ENCODE measurements around the gene AUTS2.
A peak's percentile ranks its signal among the peaks of the same experiment; 100 is the strongest.

Gene AUTS2

DNA sequence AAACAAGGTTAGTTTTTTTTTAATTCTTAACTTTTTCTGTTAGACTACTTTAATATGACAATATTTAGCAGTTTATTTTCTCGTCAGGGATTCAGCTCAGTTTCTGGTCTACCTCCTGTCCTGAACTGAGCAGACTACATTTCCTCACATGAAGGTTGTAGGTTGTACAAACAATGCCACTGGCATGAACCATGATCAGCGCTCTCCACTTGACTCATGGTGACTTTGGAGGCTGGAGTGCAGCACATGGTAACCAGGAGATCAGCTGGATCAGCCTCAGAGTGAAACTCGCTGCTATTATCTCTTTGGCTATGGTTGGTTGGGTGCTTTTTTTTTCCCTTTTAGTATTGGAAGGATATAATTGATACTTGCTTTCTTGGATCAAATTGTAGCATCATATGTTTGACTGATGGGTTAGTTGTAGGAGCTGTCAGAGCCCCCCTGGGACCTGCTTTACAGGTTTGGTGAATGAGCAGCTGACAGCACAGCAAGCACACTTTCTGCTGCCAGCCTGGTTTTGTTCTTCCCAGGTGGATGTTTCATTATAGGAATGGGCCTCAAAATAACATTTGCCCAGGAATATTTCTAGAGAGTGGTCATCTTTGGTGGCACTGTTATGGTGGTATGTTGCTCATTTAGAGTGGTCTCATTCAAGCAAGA lies 556.4 kb downstream of the AUTS2 start:
- FAIRE-seq: no peak
- no peak for DNase-seq (ENCODE audit: low spot score)

DNA sequence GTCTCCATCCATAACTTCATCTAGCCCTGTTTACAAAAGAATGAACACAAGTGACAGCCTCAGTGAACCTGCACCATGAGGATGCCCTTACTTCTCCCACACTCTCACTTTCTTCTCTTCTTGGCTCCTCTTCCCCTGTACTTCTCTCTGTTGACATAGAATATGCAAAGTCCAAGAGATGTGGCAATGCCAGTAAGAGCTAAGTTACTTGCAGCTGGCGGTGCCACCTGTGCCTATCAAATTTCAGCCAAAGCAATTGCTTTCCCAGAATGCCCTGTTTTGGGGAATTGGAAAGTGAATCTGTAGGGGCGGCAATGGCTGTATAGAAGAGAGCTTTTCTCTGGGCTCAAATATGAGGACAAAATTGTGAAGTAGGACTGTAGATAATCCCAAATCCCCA lies 557.8 kb downstream of the AUTS2 start:
- no peak for DNase-seq (ENCODE audit: low spot score)
- no peak for FAIRE-seq

DNA sequence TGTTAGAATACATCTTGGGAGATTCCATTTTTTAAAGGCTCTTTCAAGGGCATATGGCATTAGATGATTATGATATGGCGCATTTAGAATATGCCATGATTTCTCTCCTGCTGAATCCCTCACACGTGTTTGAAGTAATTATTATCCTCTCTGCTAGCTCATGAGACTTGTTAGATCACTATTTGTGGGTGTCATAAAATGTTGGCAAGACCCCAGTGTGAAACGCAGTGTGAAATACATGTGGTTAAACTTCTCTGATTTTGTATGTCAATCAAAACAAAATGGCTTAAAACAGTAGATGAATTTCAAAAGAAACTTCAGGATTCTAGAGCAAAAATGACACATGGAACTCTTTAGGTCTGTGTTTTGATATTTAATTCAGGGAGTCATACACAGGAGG lies 560.8 kb downstream of the AUTS2 start:
- FAIRE-seq (no peak), DNase-seq (ENCODE audit: low spot score) (no peak)

DNA sequence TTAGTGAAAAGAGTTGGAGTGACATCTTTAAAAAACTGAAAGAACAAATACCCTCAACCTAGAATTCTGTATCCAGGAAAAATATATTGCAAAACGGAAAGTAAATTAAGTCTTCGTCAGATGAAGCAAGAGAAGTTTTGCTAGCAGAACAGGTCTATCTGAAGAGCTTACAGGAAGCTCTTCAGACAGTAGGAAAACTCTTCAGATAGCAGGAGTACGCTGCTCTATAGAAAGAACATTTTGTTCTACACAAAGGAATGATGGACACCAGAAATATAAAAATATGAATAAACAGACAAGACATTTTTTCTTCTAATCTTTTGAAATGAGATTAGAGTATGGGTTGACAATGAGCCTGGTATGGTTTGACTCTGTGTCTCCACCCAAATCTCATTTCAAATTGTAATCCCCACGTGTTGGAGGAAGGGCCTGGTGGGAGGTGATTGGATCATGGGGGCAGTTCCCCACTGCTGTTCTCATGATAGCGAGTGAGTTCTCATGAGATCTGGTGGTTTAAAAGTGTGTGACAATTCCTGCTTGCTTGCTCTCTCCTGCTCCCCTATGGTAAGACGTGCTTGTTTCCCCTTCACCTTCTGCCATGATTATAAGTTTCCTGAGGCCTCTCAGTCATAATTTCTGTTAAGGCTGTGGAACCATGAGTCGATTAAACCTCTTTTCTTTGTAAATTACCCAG lies 567.3 kb downstream of the AUTS2 start:
- no peak for FAIRE-seq
- DNase-seq (ENCODE audit: low spot score): no peak

DNA sequence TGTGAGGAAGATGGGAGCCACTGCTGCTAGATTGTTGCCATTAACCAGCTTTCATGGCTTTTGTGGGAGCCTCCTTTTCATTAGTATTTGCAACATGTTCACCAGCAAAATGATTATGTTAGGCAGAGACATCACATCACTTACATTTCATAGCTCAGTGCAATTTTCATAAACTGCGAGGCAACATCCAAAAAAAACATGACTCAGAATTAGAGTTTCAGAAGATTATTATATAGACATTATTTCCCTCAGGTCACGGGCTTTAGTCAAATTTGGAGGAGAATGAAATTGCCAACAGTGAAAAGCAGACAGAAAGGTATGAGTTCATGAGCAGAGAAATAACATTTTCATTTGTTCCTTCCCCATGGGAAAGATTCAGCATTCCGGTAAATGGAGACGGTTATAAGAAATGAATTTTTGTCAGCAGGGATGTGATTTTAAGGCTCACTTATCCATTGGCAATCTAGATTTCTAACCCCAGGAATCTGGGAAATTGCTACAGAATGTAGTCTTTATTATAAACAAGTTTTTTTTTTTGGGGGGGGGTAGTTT lies 573.2 kb downstream of the AUTS2 start:
- DNase-seq (ENCODE audit: low spot score) (no peak), FAIRE-seq (no peak)

DNA sequence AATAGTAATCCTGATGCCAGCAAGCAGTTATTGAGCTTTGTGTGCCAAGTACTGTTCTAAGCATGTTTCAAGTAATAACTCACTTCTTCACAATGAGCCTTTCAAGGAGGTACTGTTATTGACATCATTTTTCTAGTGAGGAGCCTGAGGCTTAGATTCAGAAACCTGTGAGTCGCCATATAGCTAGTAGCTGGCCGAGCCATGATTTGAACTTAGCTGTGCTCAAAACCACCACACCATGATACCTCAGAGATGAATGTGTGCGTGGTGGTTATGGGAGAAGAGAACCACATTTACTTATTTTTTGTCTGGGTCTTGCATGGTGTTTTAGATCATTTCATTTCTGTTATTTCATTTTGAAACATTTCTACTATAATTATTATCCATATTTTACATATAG lies 578.9 kb downstream of the AUTS2 start:
- FAIRE-seq (no peak), DNase-seq (ENCODE audit: low spot score) (peak; percentile 10)

DNA sequence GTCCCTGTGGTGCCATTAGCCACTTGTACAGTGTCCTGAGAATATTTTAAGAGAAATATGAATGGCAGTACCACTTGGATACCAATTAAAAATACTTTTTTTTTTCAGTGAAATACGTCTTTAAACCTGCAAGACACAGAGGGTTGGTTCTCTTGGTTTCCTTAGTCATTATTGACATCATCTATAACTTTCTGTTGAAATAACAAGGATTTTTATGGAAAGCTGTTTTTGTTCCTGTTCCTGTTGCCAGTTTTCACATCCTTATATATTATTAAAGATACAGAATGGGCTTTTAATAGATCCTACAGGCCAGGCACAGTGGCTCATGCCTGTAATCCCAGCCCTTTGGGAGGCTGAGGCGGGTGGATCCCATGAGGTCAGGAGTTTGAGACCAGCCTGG lies 579.9 kb downstream of the AUTS2 start:
- DNase-seq (ENCODE audit: low spot score) (no peak), FAIRE-seq (no peak)

DNA sequence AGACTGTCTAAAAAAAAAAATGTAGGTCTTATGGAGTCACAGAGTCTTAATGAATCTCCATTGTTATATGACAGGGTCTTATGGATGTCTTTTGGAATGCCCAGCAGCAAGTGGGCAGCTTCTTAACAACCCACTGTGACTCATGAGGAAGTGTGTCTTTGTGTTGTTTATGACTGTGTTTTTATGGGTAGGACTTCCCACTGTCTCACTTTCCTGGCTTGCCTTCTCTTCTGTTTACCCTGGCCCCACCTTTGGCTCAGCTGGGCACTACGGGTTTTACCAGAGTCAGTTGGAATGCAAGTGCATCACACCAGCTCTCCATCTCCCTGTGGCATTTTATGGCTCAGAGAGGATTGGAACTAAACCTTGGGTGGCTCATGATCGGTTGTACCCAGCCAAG lies 580.5 kb downstream of the AUTS2 start:
- no peak for FAIRE-seq

DNA sequence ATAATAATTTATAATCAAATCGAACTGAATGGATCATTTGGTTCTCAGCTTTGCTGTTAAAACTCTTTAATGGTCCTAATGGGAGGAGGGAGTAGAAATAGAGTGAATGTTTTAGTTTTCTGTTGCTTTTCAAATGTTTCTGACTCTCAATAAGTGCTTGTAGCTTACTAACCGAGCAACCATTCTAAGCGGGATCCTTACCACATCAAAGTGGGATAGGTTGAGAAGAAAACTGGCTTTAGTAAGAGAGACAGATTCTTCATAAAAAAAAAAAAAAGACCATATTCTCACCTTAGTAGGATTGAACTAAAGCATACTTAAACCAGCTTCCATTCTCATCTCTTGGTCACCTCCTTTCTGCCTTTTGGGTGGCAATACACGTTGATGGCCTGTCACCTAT lies 584.2 kb downstream of the AUTS2 start:
- no peak for FAIRE-seq
- DNase-seq (ENCODE audit: low spot score): no peak

More for the DNA sequence above, 580.5 kb downstream of the AUTS2 start:
- peak; percentile 69 for DNase-seq (ENCODE audit: low spot score)

DNA sequence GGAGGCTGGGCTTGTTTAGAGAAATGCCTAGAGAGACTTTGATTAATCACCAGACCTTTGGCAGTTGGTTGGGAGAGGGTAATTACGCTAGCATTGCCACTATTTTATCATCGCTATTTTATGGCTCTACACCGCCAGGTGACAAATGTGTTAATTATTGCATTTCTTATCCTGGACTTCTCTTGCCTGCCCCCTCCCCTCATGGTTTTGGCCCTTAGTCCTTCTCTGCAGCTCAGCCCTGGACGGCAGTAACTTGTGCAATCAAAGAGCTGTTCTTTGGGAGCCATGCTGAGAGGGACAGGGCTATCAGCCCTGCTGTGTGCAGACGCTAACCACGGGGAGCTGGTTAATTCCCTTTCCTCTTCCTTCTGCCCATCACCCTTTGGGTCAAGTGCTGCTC lies 585.0 kb downstream of the AUTS2 start:
- FAIRE-seq: no peak
- no peak for DNase-seq (ENCODE audit: low spot score)

DNA sequence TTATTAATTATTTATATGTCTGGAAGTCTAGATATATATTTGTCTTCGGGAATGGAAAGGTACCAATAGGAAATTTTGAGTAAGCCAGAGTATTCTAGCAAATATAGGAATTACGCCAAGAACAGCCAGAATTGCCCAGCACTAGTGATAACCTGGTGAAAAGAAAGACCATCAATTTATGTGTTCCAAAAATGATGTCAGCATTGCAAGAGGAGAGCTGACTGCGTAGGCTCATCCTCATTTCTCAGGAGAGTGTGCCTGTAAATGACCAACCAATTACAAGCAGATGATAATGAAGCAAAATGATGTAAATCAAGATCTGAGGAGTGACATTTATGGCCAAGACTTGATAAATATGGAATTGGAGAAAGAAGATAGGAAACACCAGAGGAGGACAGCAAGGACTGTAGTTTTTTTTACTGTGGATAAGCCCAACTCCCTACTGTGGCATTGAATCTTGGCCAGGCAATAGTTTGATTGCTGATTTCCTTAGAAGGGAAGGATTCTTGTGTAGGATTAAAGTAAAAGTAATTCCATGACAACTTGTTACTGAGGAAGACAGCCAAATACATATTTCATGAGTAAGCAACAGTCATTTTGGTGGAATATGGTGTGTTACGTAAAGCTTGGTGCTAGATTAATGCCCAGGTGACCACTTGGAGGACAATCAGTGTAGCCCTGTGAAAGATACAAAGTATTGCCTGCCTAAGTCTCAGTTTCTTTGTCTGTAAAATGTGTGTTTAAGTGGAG lies 590.8 kb downstream of the AUTS2 start:
- FAIRE-seq: no peak

DNA sequence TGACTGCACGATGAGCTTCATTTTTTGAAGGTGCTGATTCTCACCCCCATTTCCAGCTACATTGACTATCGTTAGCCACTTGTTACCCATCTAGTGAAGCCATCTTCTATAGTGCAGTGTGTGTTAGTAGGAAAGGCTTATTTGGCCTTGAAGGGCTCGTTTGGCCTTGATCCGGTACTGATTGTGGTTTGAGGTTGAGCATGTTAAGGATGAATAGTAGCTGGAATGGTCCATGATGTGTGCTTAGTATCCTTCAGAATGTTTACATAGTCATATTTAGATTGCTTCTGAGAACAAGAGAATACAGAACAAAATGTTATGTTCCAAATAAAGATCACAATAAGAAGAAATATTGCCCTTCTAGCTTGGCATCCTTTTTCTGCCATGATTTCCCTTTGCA lies 591.5 kb downstream of the AUTS2 start:
- DNase-seq (ENCODE audit: low spot score): no peak
- no peak for FAIRE-seq

More for the DNA sequence above, 590.8 kb downstream of the AUTS2 start:
- no peak for DNase-seq (ENCODE audit: low spot score)

DNA sequence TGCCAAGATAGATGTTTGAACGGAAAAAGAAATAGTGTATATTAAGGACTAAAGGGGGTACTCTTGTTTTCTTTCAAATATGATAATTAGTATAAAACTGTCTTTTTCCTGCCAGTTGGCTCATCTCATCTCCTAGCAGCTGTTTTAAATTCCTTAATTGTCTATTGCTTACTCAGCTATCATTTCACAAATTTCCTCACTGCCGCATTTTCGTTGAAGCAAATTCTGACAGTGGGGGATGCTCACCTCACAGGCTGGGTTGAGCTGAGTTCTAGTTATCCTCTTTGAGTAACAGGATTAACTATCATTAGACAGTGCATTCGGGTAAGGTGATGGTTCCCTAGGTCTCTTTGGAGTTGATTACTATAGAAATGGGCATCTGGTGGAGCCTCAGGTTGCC lies 592.0 kb downstream of the AUTS2 start:
- DNase-seq (ENCODE audit: low spot score) (no peak), FAIRE-seq (no peak)

DNA sequence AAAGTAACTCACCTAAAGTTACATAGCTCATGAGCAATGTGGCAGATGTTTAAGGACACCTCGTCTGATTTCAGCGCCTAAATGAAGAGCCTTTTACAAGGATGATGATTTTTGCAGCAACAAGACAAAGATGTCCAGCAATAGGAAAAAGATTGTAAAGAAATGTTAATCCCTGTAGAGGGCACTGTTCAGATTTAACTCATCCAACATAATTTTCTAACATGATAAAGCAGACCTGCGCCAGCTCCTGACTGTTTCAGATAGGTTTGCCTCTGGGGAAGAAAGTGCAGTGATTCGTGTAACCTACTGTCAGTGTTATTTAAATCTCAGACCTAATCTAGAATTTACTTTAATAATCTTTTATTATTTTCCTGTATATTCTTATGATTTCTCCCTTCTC lies 595.2 kb downstream of the AUTS2 start:
- FAIRE-seq (no peak), DNase-seq (ENCODE audit: low spot score) (no peak)

DNA sequence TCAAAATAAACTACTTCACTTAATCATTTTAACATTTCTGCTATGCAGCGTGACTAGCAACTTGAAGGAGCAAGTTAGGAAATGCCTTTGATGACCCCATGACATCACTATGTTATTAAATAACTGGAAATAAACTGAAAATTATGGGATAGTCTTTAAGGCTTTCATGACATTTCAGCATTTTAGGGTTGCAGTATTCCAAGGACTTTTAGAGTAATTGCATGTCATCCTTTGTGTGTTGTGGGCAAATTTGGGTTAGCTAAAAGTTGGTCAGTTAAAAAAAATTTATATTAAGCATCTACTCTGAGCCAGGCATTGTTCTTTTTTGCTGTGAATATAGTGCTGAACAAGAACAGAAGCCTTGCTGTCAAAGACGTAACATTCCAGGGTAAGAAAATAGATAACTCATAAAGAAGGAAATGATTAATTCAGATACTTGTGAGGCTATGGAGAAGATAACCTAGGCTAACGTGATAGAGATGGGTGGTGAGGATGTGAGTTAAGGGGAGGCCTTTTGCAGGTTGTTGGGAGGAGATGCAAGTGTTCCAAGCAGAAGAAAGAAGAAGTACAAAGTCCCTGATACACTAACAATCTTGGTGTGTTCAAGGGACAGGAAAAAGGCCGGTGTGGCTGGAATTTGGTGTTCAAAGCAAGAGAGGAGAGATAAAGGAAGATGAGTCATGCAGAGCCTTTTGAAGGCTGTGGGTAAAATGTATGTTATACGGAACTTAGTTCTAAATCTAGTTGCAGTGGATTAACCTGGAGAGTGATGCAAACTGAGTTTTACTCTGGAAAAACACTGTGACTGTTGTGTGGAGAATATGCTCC lies 610.2 kb downstream of the AUTS2 start:
- DNase-seq (ENCODE audit: low spot score) (peak; percentile 17), FAIRE-seq (peak; percentile 5)

DNA sequence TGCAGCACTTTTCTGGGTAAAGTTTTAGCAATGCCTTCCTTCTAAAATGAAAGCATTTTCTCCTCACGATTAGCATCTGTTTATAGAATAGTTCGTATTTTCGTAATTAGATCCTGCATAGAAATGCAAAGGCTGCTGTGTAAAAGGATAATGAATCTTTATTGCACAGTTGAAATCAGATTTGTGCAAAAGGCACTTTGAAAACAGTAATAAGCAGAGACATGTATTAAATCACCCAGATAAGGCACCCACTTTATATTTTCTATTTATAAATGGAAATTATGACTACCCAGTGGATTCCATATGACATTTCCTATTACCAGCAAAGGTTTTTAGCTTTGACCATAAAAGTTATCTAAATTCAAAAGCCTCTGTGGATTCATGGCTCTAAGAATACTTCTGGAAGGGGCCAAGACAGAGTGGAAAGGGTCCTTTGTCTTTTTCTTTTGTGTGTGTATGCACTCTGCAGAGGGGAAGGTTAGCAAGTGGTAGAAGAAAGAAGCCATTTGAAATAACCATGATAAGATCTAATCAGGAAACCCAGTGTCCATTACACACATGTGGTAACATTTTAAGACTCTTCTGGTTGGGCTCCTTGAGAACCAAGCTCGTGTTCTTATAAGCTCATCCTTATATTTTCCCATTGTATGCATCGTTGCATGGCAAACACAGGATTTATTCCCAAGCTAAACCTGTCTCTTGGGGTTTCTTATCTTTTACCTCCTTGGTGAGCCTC lies 612.1 kb downstream of the AUTS2 start:
- FAIRE-seq (no peak), DNase-seq (ENCODE audit: low spot score) (no peak)

DNA sequence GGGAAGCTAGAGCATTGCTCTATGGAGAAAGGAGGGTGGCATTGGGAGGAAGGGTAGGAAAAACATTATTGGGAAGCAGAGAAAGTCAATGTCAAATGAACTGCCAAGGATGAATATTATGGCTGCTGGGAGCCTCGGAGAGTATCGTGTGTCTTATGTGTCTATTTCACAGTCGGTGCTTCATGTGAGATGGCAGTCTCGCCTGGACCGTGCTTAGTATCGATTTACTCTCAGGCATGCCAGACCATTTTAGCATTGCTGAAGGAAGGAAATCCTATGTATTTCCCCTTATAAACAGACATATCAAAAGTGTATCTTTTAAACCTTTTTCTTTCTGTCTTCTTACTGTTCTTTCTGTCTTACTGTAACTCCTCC lies 612.6 kb downstream of the AUTS2 start:
- FAIRE-seq: no peak
- no peak for DNase-seq (ENCODE audit: low spot score)

DNA sequence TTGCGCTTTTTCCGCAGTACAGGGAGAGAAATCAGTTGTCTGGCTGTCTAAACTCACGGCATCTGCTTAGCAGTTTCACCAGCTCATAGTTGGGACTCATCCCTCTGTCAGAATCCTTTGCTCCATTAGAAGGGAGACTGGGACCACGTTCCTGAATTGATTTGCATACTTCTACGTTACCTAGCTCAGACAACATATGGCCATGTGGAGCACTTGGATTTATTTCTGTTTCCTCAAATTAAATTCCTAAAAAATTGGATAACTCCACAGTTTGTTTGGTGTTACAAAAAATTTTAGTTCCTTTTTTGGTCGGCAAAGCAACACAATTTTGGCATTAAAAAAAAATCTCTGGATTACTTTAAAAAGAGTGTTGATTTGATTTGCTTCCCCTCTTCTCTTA lies 614.0 kb downstream of the AUTS2 start:
- DNase-seq (ENCODE audit: low spot score) (no peak), FAIRE-seq (no peak)

DNA sequence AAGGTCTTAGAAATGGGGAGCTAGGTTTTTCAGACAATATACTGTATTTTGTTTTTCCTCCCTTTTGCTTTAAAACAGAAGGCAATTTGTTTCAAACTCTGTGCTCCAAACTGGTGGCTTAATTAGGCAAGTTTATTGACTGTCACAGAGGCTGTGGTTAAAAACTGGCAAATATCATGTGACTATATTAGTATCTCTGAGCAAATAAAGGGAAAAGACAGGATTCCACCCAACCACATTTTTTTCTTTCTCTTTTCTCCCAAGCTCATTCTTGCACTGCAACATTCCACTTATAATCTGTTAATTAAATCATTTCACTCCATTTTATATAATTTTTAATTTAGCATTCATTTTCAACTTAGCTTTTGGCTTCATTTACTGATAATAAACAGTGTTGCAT lies 615.8 kb downstream of the AUTS2 start:
- DNase-seq (ENCODE audit: low spot score) (no peak), FAIRE-seq (no peak)

DNA sequence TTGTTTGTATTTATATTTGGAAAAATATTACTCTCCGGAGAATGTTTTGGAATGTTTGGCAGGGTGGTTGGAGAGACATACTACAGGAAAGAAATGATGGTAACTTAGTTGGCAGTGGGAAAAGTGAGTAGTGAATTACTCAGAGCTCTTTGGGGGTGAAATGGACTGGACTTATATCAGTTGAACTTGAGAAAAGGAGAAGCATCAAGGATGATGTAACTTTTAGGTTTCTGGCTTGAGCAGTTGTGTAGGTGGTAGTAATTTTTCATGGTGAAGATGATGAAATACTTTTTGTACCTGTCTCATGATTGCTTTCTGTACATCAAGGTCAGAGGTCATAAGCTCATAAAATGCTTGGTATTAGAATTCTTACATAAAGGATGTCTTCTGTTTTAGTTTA lies 617.2 kb downstream of the AUTS2 start:
- FAIRE-seq (no peak), DNase-seq (ENCODE audit: low spot score) (no peak)

DNA sequence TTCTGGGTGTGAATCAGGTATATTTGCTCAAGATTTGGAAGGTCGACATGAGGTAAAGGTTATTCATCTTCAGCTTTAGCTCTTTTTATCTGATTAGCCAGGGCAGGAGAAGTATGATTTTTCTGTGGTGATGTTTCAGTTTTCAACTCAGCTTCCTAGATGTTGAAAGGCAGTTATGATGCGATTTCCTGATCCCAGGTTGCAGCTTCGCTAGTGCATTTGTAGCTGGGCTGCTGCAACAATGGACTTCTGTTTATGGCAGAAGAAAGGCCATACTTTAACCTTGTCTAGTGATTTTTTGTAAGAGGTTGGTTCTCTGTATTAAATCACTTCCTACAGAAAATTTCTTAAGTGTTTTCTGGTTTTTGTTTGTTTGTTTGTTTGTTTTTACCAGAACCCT lies 619.3 kb downstream of the AUTS2 start:
- DNase-seq (ENCODE audit: low spot score) (no peak), FAIRE-seq (no peak)
